22Rv1 (cell line): ENCODE data around the gene FADS1.

Experiments used
- CTCF ChIP-seq: fragments of 450-650 bp; IDR thresholded peaks from 2 replicates; pipeline ENCODE4 v1.5.1; 2017; ENCODE audit warnings: mild to moderate bottlenecking
- ZFX ChIP-seq: fragments of 450-650 bp; IDR thresholded peaks from 2 replicates; pipeline ENCODE4 v1.6.1; 2017; ENCODE audit warnings: antibody characterized with exemption, borderline replicate concordance

- TF ChIP-seq CTCF (no peak), ZFX (no peak)
These were observed 12.7 kb downstream of the FADS1 start for GRCh38 chr11:61803889-61804647.
